C4-2B (cell line): ENCODE measurements around the gene CELA3A.

Experiments used
- CTCF ChIP-seq: fragments of 450-650 bp; conservative IDR thresholded peaks from 2 replicates; pipeline ENCODE4 v1.5.1; 2017; ENCODE audit warnings: mild to moderate bottlenecking
- ZFX ChIP-seq: fragments of 450-650 bp; IDR thresholded peaks from 2 replicates; pipeline ENCODE4 v1.6.1; 2017

- TF ChIP-seq CTCF: no peak
- no peak for TF ChIP-seq ZFX
These were observed 23.3 kb downstream of the CELA3A start for GRCh38 chr1:22024485-22025367.
